ENCODE measurements around the gene WNT2B.
A peak's percentile ranks its signal among the peaks of the same experiment; 100 is the strongest.
"Not testable (repeated sequence)": the region's sequence is repeated elsewhere in the genome, so short reads cannot be mapped to it uniquely, and the experiment has no call there.

WNT2B gene

GRCh38 chr1:112508278-112509004, at the start of gene WNT2B:
Gene WNT2B, plus strand, starts transcription at chr1:112508965. Its CDS starts 298 bp downstream, at chr1:112509263.
- no peak for DNase-seq (ENCODE audit: low spot score)

GRCh38 chr1:112460615-112461014, 48.1 kb upstream of the WNT2B start:
- DNase-seq (ENCODE audit: low spot score) = no peak

DNA sequence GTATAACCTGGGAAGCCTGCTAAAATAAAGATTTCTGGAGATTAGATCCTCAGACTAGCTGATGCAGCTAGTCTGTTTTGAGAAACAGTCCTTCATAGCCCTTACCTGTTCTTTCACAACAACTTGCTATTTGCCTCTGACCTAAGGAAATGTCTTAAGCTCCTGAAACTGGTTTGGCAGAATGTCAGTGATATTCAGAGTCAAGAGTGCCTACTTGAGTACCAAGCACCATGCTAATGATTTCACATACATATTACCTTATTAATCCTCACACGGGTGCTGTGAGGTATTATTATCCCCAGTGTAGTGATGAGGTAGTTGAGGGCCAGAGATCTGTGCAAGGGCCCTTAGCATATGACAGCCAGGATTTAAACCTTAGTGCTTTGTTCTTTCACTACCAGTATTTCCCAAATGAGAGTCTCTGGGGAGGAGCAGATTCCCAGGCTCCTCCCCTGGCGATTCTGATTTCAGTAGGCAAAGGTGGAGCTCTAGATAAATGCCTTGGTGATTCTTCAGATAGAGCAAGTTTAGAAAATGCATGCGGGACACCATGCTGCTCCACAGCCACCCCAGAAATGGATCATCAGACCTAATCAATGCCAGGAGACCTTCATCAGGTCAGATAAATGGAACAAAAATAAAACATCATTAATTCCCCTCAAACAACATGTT, 47.4 kb upstream of the WNT2B start:
- no peak for DNase-seq (ENCODE audit: low spot score)

DNA sequence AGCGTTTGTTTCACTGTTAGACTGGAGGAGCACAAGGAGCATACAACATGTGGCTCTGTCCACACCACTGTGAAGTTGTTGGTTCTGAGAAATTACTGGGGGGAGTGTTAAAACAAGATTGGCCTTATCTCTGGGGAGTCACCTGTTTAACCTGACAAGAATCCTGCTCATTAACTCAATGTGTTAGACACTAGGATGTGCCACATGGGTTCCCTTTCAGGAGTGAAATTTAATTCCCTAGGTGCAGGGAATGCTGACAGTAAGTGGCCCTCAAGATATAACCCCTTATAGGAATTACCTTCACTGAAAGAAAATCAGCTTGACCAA, 45.8 kb upstream of the WNT2B start:
- no peak for DNase-seq (ENCODE audit: low spot score)

DNA sequence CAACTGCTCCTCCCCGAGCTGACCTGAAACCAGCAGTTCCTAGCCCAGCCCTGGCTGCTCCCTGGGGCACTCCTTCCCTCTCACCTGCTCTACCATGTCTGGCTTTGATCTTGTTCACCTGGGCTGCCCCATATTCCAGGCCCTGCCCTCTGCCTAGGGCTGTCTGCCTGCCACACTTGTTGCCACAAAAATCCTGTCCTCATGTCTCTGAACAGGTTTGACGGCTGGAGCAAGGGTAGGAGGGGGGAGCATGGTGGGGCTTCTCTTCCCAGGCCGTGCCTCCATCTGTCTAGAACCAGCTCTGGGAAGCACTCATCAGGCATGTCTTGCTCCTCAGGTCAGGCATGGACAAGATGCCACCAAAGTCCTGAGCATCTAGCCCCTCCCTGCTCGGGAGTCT, 44.3 kb upstream of the WNT2B start:
- DNase-seq (ENCODE audit: low spot score) = no peak

DNA sequence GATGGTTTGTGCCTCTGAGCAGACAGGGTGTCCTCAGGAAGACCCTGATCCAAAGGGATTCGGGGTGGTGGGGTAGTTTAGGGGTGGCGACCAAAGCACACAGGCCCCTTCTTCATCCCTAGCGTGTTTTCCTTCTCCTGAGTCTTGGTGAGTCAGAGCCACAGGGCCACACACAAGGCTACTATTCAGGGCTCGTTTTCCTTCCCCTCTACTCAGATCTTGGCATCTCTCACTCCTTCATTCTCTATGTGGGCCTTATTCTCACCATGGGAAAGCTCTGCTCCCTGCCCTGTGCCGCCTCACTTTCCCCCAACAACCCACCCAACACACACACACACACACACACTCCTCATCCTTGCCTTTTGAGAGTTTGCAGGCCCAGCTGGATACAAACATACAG, 43.6 kb upstream of the WNT2B start:
- DNase-seq (ENCODE audit: low spot score) = no peak

DNA sequence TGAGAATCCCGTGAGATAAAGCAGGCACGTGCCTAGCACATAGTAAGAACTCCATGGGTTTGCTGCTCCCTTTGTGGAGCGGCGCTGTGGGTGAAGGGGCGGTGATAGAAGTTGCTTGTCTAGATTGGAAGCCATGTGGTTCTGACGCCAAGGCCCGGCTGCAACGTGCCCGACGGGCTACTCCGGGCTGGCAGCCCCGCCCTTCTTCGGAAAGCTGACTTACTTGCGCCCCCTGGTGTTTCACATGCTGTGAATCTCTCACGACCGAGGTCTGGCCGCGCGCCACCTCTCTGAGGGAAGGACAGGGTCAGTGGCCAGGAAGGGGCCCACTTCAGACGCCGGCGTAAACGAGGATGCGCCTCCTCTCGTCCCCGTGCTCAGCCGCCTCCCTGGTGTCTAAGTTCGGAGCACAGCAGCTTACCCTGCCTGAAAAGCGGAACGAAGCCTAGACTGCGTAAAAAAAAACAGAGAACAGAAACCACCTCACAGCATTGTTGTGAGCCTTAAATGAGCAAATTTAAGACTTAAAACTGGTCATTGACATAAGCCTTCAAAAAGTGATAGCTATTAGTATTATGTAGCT, 42.6 kb upstream of the WNT2B start:
- DNase-seq (ENCODE audit: low spot score) = peak; percentile 95

DNA sequence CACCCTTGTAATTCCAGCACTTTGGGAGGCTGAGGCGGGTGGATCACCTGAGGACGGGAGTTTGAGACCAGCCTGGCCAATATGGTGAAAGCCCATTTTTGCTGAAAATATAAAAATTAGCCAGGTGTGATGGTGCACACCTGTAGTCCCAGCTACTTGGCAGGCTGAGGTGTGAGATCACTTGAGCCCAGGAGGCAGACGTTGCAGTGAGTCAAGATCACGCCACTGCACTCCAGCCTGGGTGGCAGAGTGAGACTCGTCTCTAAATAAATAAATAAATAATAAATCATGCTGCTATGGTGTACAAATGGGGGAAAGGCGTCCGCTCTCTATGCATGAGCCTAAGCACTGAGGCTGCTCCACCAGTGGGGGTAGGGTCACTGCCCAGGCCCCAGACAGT, 38.4 kb upstream of the WNT2B start:
- not testable (repeated sequence) for DNase-seq (ENCODE audit: low spot score)

DNA sequence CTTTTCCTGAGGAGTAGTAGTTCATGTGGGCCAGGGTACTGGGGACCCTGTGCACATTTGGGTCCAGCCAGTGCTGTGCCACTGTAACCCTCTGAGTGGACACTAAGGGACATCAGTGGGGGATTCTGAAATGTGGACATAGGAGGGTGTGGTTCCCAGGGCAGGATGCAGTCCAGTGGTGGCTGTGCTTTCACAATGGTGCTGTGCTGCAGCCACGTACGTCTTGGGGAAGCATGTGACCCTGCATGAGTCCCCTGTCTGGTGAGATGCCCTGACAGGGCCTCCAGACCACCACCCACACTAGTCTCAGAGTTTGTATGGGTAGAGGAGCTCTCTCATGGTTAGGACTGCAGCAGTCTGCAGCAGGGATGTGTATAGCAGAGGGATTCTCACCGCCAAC, 37.8 kb upstream of the WNT2B start:
- no peak for DNase-seq (ENCODE audit: low spot score)

DNA sequence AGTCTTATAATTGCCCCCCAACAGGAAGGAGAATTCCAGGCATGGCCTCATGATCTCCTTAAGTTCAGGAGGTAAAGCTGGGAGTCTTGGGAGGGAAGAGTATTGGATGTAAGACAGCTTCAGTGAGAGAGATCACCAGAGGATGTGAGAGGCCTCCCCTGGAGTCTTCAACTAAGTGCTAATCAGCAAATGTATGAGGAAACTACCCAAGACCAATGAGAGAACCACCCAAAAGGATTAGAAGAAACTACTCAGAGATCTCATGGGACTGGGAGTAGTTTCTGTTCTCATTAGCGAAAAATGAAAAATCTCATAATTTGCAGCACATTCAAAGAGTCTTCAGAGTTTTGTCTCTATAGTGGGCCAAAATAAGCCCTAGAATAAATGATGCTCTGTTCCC, 36.6 kb upstream of the WNT2B start:
- no peak for DNase-seq (ENCODE audit: low spot score)

GRCh38 chr1:112477550-112477949, 31.2 kb upstream of the WNT2B start:
- DNase-seq (ENCODE audit: low spot score) = no peak

DNA sequence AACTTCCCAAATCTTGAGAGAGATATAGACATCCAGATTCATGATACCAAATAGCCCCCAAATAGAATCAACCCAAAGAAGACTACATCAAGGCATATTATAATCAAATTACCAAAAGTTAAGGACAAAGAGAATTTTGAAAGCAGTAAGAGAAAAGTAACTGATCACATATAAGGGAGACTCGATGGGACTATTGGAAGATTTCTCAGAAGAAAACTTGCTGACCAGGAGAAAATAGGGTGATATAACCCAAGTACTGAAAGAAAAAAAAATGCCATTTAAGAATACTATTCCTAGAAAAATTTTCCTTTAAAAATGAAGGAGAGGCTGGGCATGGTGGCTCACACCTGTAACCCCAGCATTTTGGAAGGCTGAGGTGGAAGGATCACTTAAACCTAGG, 30.5 kb upstream of the WNT2B start:
- DNase-seq (ENCODE audit: low spot score) = no peak

- DNase-seq (ENCODE audit: low spot score) = not testable (repeated sequence)
Observed at GRCh38 chr1:112486063-112486462, 22.7 kb upstream of the WNT2B start.

DNA sequence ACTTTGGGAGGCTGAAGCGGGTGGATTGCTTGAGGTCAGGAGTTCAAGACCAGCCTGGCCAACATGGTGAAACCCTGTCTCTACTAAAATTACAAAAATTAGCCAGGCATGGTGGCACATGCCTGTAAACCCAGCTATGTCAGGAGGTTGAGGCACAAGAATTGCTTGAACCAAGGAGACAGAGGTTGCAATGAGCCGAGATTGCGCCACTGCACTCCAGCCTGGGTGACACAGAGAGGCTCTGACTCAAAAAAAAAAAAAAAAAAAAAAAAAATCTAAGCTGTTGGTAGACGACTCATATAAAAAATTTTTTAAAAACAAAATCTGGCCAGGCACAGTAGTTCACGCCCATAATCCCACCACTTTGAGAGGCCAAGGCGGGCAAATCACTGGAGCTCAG, 21.1 kb upstream of the WNT2B start:
- not testable (repeated sequence) for DNase-seq (ENCODE audit: low spot score)

GRCh38 chr1:112488141-112488540, 20.6 kb upstream of the WNT2B start:
- no peak for DNase-seq (ENCODE audit: low spot score)

DNA sequence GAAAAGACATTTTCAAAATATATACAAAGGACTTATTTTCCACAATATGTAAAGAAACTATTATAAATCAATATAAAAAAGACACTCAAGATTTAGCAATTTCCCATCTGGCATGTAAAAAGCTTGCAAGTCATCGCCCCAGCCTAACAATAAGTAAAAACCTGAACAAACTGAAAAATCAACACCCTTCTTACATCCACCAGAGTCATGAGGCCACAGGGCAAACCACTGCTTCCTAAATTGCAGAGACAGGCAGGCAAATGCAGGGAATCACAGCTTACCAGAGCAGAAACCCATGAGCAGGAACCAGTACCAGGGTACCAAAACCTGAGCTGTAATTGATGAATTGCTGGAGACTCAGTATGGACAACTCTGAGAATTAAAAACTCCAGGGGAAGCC, 16.7 kb upstream of the WNT2B start:
- no peak for DNase-seq (ENCODE audit: low spot score)

- no peak for DNase-seq (ENCODE audit: low spot score)
Observed at GRCh38 chr1:112493351-112493750, 15.4 kb upstream of the WNT2B start.

DNA sequence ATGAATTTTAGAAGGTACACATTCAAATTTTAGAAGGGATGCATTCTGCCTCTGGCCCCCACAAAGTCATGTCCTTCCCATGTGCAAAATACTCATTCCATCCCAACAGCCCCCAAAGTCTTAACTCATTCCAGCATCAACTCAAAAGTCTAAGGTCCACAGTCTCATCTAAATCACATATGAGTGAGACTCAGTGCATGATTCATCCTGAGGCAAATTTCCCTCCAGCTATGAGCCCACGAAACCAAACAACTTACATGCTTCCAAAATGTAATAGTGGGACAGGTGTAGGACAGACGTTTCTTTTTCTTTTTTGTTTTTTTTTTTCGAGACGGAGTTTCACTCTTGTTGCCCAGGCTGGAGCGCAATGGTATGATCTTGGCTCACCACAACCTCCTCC, 12.5 kb upstream of the WNT2B start:
- no peak for DNase-seq (ENCODE audit: low spot score)

- peak; percentile 62 for DNase-seq (ENCODE audit: low spot score)
Observed at GRCh38 chr1:112501810-112502641, 6.7 kb upstream of the WNT2B start.

DNA sequence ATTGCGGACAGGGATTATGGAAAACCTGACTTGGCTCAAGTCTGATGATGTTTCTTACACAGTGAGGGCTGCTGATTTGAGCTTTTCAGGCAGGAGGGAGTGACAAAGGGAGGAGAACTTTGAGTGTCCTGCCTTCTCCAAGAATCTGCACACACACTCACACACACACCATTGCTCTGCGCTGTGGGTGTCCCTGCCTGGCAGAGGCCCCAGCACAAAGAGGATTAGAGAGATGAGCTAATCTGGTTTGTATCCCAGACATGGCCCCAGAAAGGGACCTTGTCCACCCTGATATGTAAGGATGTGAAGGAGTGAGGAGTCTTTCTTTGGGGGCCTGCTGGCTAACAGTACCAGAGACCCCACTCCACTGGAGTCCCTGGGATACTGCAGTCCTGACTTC, 5.9 kb upstream of the WNT2B start:
- DNase-seq (ENCODE audit: low spot score) = no peak

- no peak for DNase-seq (ENCODE audit: low spot score)
Observed at GRCh38 chr1:112504001-112504660, 4.6 kb upstream of the WNT2B start.
